Measurements from ENCODE around the gene DNAJC5. TPM values are rescaled to one million over a fixed set of nuclear protein-coding genes. Genes with fewer than 3 reads are reported as not detected.

The DNAJC5 gene
- total RNA-seq, 1 experiment from 2014 or later, result 28.5 TPM

DNA sequence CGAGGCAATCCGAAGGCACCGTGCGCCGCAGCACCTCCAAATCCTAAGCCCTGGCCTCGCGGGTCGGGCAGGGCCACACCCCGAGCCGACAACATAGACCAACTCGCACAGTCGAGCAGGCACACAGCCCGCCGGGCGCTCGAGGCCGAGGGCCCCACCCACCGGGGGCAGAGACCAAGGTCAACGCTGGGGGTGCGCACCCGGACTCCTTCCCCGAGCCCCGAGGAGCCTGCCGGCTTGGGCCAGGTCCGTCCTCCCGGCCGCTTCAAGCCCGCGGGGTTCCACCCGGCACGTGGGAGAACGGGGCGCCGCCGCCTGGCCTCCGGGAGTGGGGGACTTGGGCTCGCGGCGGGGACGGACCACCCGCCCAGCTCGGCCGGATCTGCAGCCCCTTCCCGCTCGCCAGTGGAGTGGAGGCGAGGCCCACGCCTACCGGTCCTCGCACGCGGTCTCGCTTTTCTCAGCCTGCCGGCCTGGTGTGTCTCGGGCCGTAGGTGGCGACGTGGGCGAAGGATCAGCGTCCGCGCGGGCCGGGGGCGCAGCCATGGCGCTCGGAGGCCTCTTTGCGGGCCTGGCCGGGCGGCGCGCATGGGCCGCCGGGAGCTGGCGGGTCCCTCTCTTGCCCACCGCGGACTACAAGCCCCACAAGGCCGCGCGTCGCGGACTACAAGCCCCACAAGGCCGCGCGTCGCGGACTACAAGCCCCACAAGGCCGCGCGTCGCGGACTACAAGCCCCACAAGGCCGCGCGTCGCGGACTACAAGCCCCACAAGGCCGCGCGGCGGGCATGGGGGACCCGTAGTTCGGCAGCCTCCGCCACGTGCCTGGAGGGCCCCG is 61.1 kb downstream of the DNAJC5 start, which contains the start of gene UCKL1 (continued):
- peak; percentile 94; the same call in 1 of the 2 replicates for TF ChIP-seq STAT6 (CRISPR knock-in tag; conservative IDR thresholded peaks at IDR 0.05; ENCODE audit: low read depth)
- TF ChIP-seq PREB (CRISPR knock-in tag; IDR thresholded peaks at IDR 0.05; ENCODE audit: borderline replicate concordance), result peak; percentile 69; the same call in 1 of the 2 replicates
- TF ChIP-seq ETV6 (CRISPR knock-in tag; IDR thresholded peaks at IDR 0.05), result peak; percentile 53; the same call in 1 of the 2 replicates
- TF ChIP-seq, protein P1, sequence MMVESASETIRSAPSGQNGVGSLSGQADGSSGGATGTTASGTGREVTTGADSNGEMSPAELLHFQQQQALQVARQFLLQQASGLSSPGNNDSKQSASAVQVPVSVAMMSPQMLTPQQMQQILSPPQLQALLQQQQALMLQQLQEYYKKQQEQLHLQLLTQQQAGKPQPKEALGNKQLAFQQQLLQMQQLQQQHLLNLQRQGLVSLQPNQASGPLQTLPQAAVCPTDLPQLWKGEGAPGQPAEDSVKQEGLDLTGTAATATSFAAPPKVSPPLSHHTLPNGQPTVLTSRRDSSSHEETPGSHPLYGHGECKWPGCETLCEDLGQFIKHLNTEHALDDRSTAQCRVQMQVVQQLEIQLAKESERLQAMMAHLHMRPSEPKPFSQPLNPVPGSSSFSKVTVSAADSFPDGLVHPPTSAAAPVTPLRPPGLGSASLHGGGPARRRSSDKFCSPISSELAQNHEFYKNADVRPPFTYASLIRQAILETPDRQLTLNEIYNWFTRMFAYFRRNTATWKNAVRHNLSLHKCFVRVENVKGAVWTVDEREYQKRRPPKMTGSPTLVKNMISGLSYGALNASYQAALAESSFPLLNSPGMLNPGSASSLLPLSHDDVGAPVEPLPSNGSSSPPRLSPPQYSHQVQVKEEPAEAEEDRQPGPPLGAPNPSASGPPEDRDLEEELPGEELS (CRISPR knock-in tag; IDR thresholded peaks at IDR 0.05), result peak; percentile 57; the same call in 1 of the 2 replicates
- TF ChIP-seq PRRX2 (CRISPR knock-in tag; IDR thresholded peaks at IDR 0.05), result no peak
- no peak for TF ChIP-seq HMGA2 (CRISPR knock-in tag; IDR thresholded peaks at IDR 0.05)
- peak; percentile 69; the same call in 1 of the 2 replicates for TF ChIP-seq HMGXB4 (CRISPR knock-in tag; IDR thresholded peaks at IDR 0.05)
- TF ChIP-seq IRF2 (CRISPR knock-in tag; IDR thresholded peaks at IDR 0.05; ENCODE audit: borderline replicate concordance, low read depth), result no peak
- no peak for TF ChIP-seq ELF4 (CRISPR knock-in tag; IDR thresholded peaks at IDR 0.05; ENCODE audit: low read depth)
- no peak for TF ChIP-seq ZNF532 (CRISPR knock-in tag; IDR thresholded peaks at IDR 0.05; ENCODE audit: borderline replicate concordance)
- TF ChIP-seq ZNF396 (CRISPR knock-in tag; IDR thresholded peaks at IDR 0.05; ENCODE audit: borderline replicate concordance), result no peak
- peak; percentile 49 for TF ChIP-seq GABPB1 (CRISPR knock-in tag; IDR thresholded peaks at IDR 0.05)
- TF ChIP-seq MAX (CRISPR knock-in tag; IDR thresholded peaks at IDR 0.05), result peak; percentile 89
- TF ChIP-seq ZNF219 (CRISPR knock-in tag; IDR thresholded peaks at IDR 0.05; ENCODE audit: borderline replicate concordance), result no peak
- peak; percentile 90 for TF ChIP-seq RELA (CRISPR knock-in tag; IDR thresholded peaks at IDR 0.05; ENCODE audit: borderline replicate concordance)
- peak; percentile 94 for TF ChIP-seq ARID4B (CRISPR knock-in tag; IDR thresholded peaks at IDR 0.05; ENCODE audit: borderline replicate concordance)
- TF ChIP-seq NR1H2 (CRISPR knock-in tag; IDR thresholded peaks at IDR 0.05), result no peak
- TF ChIP-seq SOX15 (CRISPR knock-in tag; IDR thresholded peaks at IDR 0.05), result no peak
- TF ChIP-seq ZNF138 (CRISPR knock-in tag; conservative IDR thresholded peaks at IDR 0.05), result 0 out of 2 replicates have a peak, but pooled peaks have one; percentile 15
- no peak for TF ChIP-seq RORB (CRISPR knock-in tag; IDR thresholded peaks at IDR 0.05)
